IMR-90 (cell line): ENCODE measurements around the gene RPUSD1.

Experiments
- CEBPB ChIP-seq: IDR thresholded peaks from 2 replicates; pipeline ENCODE4 v1.6.1; 2012; ENCODE audit warnings: low read depth, low read length, improper control_type of control experiment
- CHD1 ChIP-seq: IDR thresholded peaks from 2 replicates; pipeline ENCODE4 v1.6.1; 2012; ENCODE audit warnings: low read depth, low read length, improper control_type of control experiment
- CTCF ChIP-seq: conservative IDR thresholded peaks from 2 replicates; pipeline ENCODE4 v1.5.1; 2012; ENCODE audit warnings: mild to moderate bottlenecking, low read depth, low read length, improper control_type of control experiment
- ELK1 ChIP-seq: fragments of 150-350 bp; IDR thresholded peaks from 2 replicates; pipeline ENCODE4 v1.6.1; 2016; ENCODE audit warnings: low read depth, mild to moderate bottlenecking, low read length, moderate library complexity, borderline replicate concordance
- FOS ChIP-seq: fragments of 150-350 bp; IDR thresholded peaks from 2 replicates; pipeline ENCODE4 v1.6.1; 2016; ENCODE audit warnings: low read depth, low read length
- MAFK ChIP-seq: IDR thresholded peaks from 2 replicates; pipeline ENCODE4 v1.6.1; 2012; ENCODE audit warnings: low read depth, low read length, improper control_type of control experiment
- NFE2L2 ChIP-seq: fragments of 150-350 bp; IDR thresholded peaks from 2 replicates; pipeline ENCODE4 v1.6.1; 2016; ENCODE audit warnings: low read depth, mild to moderate bottlenecking, low read length
- POLR2A ChIP-seq: IDR thresholded peaks from 2 replicates; pipeline ENCODE4 v1.6.1; 2012; ENCODE audit warnings: mild to moderate bottlenecking, low read depth, low read length
- RFX5 ChIP-seq: IDR thresholded peaks from 2 replicates; pipeline ENCODE4 v1.8.0; 2012; ENCODE audit warnings: low read depth, mild to moderate bottlenecking, low read length, moderate library complexity
- SMC3 ChIP-seq: fragments of 150-350 bp; IDR thresholded peaks from 2 replicates; pipeline ENCODE4 v1.6.1; 2016; ENCODE audit warnings: low read depth, mild to moderate bottlenecking, antibody characterized with exemption, low read length, moderate library complexity
- USF2 ChIP-seq: fragments of 150-350 bp; IDR thresholded peaks from 2 replicates; pipeline ENCODE4 v1.6.1; 2017; ENCODE audit warnings: mild to moderate bottlenecking, antibody characterized with exemption, low read length, low read depth

DNA sequence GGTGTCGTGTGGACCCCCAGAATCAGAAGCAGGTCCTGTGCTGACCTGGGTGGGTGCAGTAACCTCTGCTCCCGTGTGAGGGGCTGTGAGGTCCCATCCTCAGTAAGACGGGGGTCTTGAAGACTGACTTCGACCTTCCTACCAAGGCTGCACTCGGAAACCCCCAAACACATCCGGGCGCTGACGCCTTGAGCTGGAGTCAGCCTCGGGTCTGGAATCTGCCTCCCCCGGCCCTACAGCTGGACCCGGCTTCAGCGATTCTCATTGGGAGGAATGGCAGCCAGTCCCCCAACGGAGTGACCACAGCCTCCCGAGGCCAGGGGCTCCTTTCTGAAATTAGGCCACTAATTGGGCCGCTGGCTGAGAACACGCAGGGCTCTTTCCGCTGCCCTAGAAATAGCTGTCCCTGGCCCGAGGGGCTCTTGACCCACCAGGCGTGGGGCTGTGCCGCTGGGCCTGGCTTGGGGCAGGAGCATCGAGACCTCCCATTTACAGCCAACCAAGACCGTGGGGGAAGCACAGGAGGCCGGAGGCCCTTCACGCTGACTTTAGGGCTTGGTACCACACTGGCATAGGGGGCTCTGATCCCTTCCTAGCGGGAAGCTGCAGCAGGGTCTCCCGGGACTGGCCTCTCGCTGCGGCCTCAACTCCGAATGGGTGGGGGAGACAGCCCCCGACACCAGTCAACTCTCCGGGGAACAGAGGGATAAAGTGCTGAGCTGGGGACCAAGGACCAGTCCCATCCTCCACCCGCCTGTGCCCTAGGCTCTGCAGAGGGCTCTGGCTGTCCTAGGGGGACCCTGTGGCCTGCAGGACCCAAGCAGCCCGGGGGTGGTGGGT, 15.0 kb upstream of the RPUSD1 start:
- TF ChIP-seq CEBPB (no peak), CTCF (no peak), ELK1 (no peak), NFE2L2 (no peak), RFX5 (no peak), CHD1 (no peak), MAFK (no peak), POLR2A (no peak), FOS (no peak), SMC3 (no peak), USF2 (no peak)
